ENCODE measurements around the gene ADM2. TPM values are rescaled to one million over a fixed set of nuclear protein-coding genes. Genes with fewer than 3 reads are reported as not detected.

Gene ADM2
- polyA plus RNA-seq, 3 donors: 0.31 to 6.1 TPM; not detected in 1

- 93 to 95% (median 95%) methylated on average over 29 to 30 of the region's 30 CpGs for WGBS, 3 donors
- H3K27ac ChIP-seq (ENCODE audit: low read depth, low read length): no peak overlapping the region
Observed at GRCh38 chr22:50461979-50462540, 19.3 kb upstream of the ADM2 start.

- H3K27ac ChIP-seq (ENCODE audit: low read depth, low read length): no peak overlapping the region
- 90 to 95% (median 93%) methylated on average over 28 of the region's 28 CpGs for WGBS, 3 donors
Observed at GRCh38 chr22:50463188-50463900, 18.0 kb upstream of the ADM2 start.

- no peak overlapping the region for H3K27ac ChIP-seq (ENCODE audit: low read depth, low read length)
- 88 to 93% (median 91%) methylated on average over 18 to 24 of the region's 24 CpGs for WGBS, 3 donors
Observed at GRCh38 chr22:50464451-50464850, 16.9 kb upstream of the ADM2 start.

GRCh38 chr22:50465066-50465930, 16.0 kb upstream of the ADM2 start:
- no peak overlapping the region for H3K27ac ChIP-seq (ENCODE audit: low read depth, low read length)
- WGBS, 3 donors: 91 to 93% (median 92%) methylated on average over 29 to 30 of the region's 30 CpGs

GRCh38 chr22:50467341-50467740, 14.0 kb upstream of the ADM2 start:
- 86 to 89% (median 88%) methylated on average over 24 of the region's 24 CpGs for WGBS, 3 donors

GRCh38 chr22:50467773-50468440, 13.4 kb upstream of the ADM2 start:
- 86 to 87% (median 87%) methylated on average over 21 to 22 of the region's 22 CpGs for WGBS, 3 donors
- no peak overlapping the region for H3K27ac ChIP-seq (ENCODE audit: low read depth, low read length)

More at GRCh38 chr22:50467341-50467740, 14.0 kb upstream of the ADM2 start:
- no peak overlapping the region for H3K27ac ChIP-seq (ENCODE audit: low read depth, low read length)

GRCh38 chr22:50468626-50469025, 12.7 kb upstream of the ADM2 start:
- no peak overlapping the region for H3K27ac ChIP-seq (ENCODE audit: low read depth, low read length)
- WGBS, 3 donors: 82 to 91% (median 87%) methylated on average over 8 of the region's 8 CpGs

GRCh38 chr22:50469377-50470305, 11.7 kb upstream of the ADM2 start:
- H3K27ac ChIP-seq (ENCODE audit: low read depth, low read length): no peak overlapping the region
- WGBS, 3 donors: 39 to 40% (median 40%) methylated on average over 23 to 25 of the region's 25 CpGs

- WGBS, 3 donors: 48 to 76% (median 66%) methylated on average over 6 of the region's 6 CpGs
- no peak overlapping the region for H3K27ac ChIP-seq (ENCODE audit: low read depth, low read length)
Observed at GRCh38 chr22:50470491-50470890, 10.9 kb upstream of the ADM2 start.

GRCh38 chr22:50471197-50471847, 10.0 kb upstream of the ADM2 start:
- H3K27ac ChIP-seq (ENCODE audit: low read depth, low read length): no peak overlapping the region
- WGBS, 3 donors: 75 to 81% (median 80%) methylated on average over 21 of the region's 21 CpGs

- no peak overlapping the region for H3K27ac ChIP-seq (ENCODE audit: low read depth, low read length)
- 80 to 85% (median 81%) methylated on average over 5 of the region's 5 CpGs for WGBS, 3 donors
Observed at GRCh38 chr22:50471962-50472361, 9.4 kb upstream of the ADM2 start.

GRCh38 chr22:50473088-50473487, 8.3 kb upstream of the ADM2 start:
- 76 to 84% (median 81%) methylated on average over 6 of the region's 6 CpGs for WGBS, 3 donors
- H3K27ac ChIP-seq (ENCODE audit: low read depth, low read length): no peak overlapping the region

GRCh38 chr22:50473855-50474671, 7.3 kb upstream of the ADM2 start:
- no peak overlapping the region for H3K27ac ChIP-seq (ENCODE audit: low read depth, low read length)
- 5 to 9% (median 6%) methylated on average over 32 to 62 of the region's 62 CpGs for WGBS, 3 donors

- H3K27ac ChIP-seq (ENCODE audit: low read depth, low read length): no peak within 1 kb of the TSS
- WGBS, 3 donors: 1 to 3% (median 2%) methylated on average over 50 to 97 of the region's 97 CpGs
Observed at GRCh38 chr22:50474710-50475651, 6.4 kb upstream of the ADM2 start, which contains the start of gene SBF1. SBF1 (minus strand) TSS chr22:50475035; CDS start chr22:50474840, 195 bp downstream.

- no peak overlapping the region for H3K27ac ChIP-seq (ENCODE audit: low read depth, low read length)
- 85 to 92% (median 89%) methylated on average over 6 of the region's 6 CpGs for WGBS, 3 donors
Observed at GRCh38 chr22:50475652-50476002, 5.7 kb upstream of the ADM2 start.
